GM12864 (cell line): ENCODE results near the gene KCNA10.

Source experiments
- DNase-seq: peaks from one replicate; pipeline ENCODE4 v3.0.0-alpha.2; 2011; ENCODE audit warnings: low read depth
- H3K4me3 ChIP-seq: 2 replicates; pipeline ENCODE4 v1.5.1; 2011; ENCODE audit warnings: mild to moderate bottlenecking, low read depth, low read length, control low read depth
- CTCF ChIP-seq: IDR thresholded peaks from 2 replicates; pipeline ENCODE4 v1.5.1; 2011; ENCODE audit warnings: low read depth, mild to moderate bottlenecking, moderate library complexity, low read length, control low read depth, inconsistent platforms; ENCODE audit errors: missing control alignments

Gene KCNA10

GRCh38 chr1:110493059-110493699, 25.8 kb downstream of the KCNA10 start:
- no peak overlapping the region for H3K4me3 ChIP-seq
- no peak for TF ChIP-seq CTCF
- DNase-seq = no peak

- no peak overlapping the region for H3K4me3 ChIP-seq
- DNase-seq = no peak
- no peak for TF ChIP-seq CTCF
Observed at GRCh38 chr1:110492573-110492972, 26.4 kb downstream of the KCNA10 start.

- TF ChIP-seq CTCF = no peak
- no peak for DNase-seq
Observed at GRCh38 chr1:110490791-110491451, 28.1 kb downstream of the KCNA10 start.

GRCh38 chr1:110489973-110490542, 28.9 kb downstream of the KCNA10 start:
- no peak for TF ChIP-seq CTCF

More at GRCh38 chr1:110490791-110491451, 28.1 kb downstream of the KCNA10 start:
- H3K4me3 ChIP-seq = no peak overlapping the region

GRCh38 chr1:110489406-110489805, 29.6 kb downstream of the KCNA10 start:
- no peak for TF ChIP-seq CTCF
- DNase-seq = no peak
- no peak overlapping the region for H3K4me3 ChIP-seq

More at GRCh38 chr1:110489973-110490542, 28.9 kb downstream of the KCNA10 start:
- H3K4me3 ChIP-seq = no peak overlapping the region
- no peak for DNase-seq

GRCh38 chr1:110488867-110489266, 30.1 kb downstream of the KCNA10 start:
- no peak for TF ChIP-seq CTCF
- no peak for DNase-seq

GRCh38 chr1:110488161-110488560, 30.8 kb downstream of the KCNA10 start:
- no peak for DNase-seq
- H3K4me3 ChIP-seq = no peak overlapping the region
- TF ChIP-seq CTCF = no peak

More at GRCh38 chr1:110488867-110489266, 30.1 kb downstream of the KCNA10 start:
- no peak overlapping the region for H3K4me3 ChIP-seq
